K562 (cell line): ENCODE measurements around the gene KPTN. TPM values are rescaled to one million over a fixed set of nuclear protein-coding genes. Genes with fewer than 3 reads are reported as not detected.
A peak's percentile ranks its signal among the peaks of the same experiment; 100 is the strongest.

Experiments used
- BRD9 ChIP-seq: fragments of 450-650 bp; IDR thresholded peaks from 2 replicates; pipeline ENCODE4 v1.6.1; 2018; ENCODE audit warnings: low read depth; ENCODE audit not compliant: partially characterized antibody
- CEBPB ChIP-seq: fragments of 450-650 bp; IDR thresholded peaks from 2 replicates; pipeline ENCODE4 v1.6.1; 2016; ENCODE audit warnings: missing genetic modification characterization, missing compliant biosample characterization
- CHD1 ChIP-seq: fragments of 200-600 bp; sonication (generic); IDR thresholded peaks from one replicate; pipeline ENCODE4 v1.6.1; 2012; ENCODE audit warnings: mild to moderate bottlenecking, moderate library complexity, low read length, inconsistent platforms
- DLX4 ChIP-seq: fragments of 250-450 bp; sonication (Bioruptor Pico); IDR thresholded peaks from 2 replicates; pipeline ENCODE4 v1.6.1; 2021; ENCODE audit warnings: mild to moderate bottlenecking
- GTF2E2 ChIP-seq: fragments of 200-800 bp; sonication (Bioruptor generic); IDR thresholded peaks from 2 replicates; pipeline ENCODE4 v1.6.1; 2016; ENCODE audit warnings: missing genetic modification characterization, missing compliant biosample characterization
- HDAC2 ChIP-seq: fragments of 450-650 bp; IDR thresholded peaks from 2 replicates; pipeline ENCODE4 v1.6.1; 2016; ENCODE audit warnings: mild to moderate bottlenecking
- MECOM ChIP-seq: fragments of 250-450 bp; sonication (Bioruptor Pico); IDR thresholded peaks from 2 replicates; pipeline ENCODE4 v1.8.0; 2022; ENCODE audit warnings: inconsistent platforms
- MEF2D ChIP-seq: conservative IDR thresholded peaks from 2 replicates; pipeline ENCODE4 v1.6.1; 2016; ENCODE audit warnings: low read depth, missing genetic modification characterization, missing compliant biosample characterization
- MTA2 ChIP-seq: fragments of 450-650 bp; IDR thresholded peaks from 2 replicates; pipeline ENCODE4 v1.6.1; 2016; ENCODE audit warnings: low read depth
- NUFIP1 ChIP-seq: fragments of 450-650 bp; IDR thresholded peaks from 2 replicates; pipeline ENCODE4 v1.6.1; 2018; ENCODE audit not compliant: partially characterized antibody
- RFX7 ChIP-seq: fragments of 250-450 bp; sonication (Bioruptor Pico); IDR thresholded peaks from 2 replicates; pipeline ENCODE4 v1.5.1; 2021; ENCODE audit warnings: mild to moderate bottlenecking
- RNF2 ChIP-seq: sonication (generic); IDR thresholded peaks from 2 replicates; pipeline ENCODE4 v1.6.1; 2016
- SOX6 ChIP-seq: fragments of 450-650 bp; IDR thresholded peaks from 2 replicates; pipeline ENCODE4 v1.6.1; 2014; ENCODE audit warnings: mild to moderate bottlenecking
- STAT5B ChIP-seq: fragments of 250-450 bp; sonication (Bioruptor Pico); IDR thresholded peaks from 2 replicates; pipeline ENCODE4 v1.8.0; 2021; ENCODE audit warnings: mild to moderate bottlenecking, inconsistent platforms
- U2AF1 ChIP-seq: fragments of 200-400 bp; formaldehyde crosslinking; optimal IDR thresholded peaks from 2 replicates; pipeline ENCODE3; 2017; ENCODE audit warnings: mild to moderate bottlenecking, low read depth, low read length, moderate library complexity
- U2AF2 ChIP-seq: fragments of 200-400 bp; formaldehyde crosslinking; optimal IDR thresholded peaks from 2 replicates; pipeline ENCODE3; 2017; ENCODE audit warnings: low read depth, mild to moderate bottlenecking, low read length
- VEZF1 ChIP-seq: fragments of 200-800 bp; sonication (Bioruptor generic); IDR thresholded peaks from 2 replicates; pipeline ENCODE4 v1.6.1; 2017; ENCODE audit warnings: missing genetic modification characterization, missing compliant biosample characterization
- XRCC4 ChIP-seq: IDR thresholded peaks from one replicate; pipeline ENCODE4 v1.6.1; 2011; ENCODE audit not compliant: insufficient read depth, insufficient read length; ENCODE audit errors: extremely low read depth
- ZEB2 ChIP-seq: fragments of 450-650 bp; IDR thresholded peaks from 2 replicates; pipeline ENCODE4 v1.6.1; 2016
- ZFX ChIP-seq: sonication (generic); formaldehyde crosslinking; IDR thresholded peaks from 2 replicates; pipeline ENCODE4 v1.8.0; 2022; ENCODE audit warnings: mild to moderate bottlenecking, missing genetic modification reagents, moderate library complexity
- ZNF444 ChIP-seq: fragments of 250-450 bp; sonication (Bioruptor Pico); IDR thresholded peaks from 2 replicates; pipeline ENCODE4 v1.4.0; 2020; ENCODE audit warnings: mild to moderate bottlenecking, moderate library complexity
- ZNF57 ChIP-seq: fragments of 450-650 bp; formaldehyde crosslinking; IDR thresholded peaks from 2 replicates; pipeline ENCODE4 v1.4.0; 2020; ENCODE audit warnings: mild to moderate bottlenecking, moderate library complexity
- ZSCAN29 ChIP-seq: fragments of 450-650 bp; IDR thresholded peaks from 2 replicates; pipeline ENCODE4 v1.6.1; 2017
- polyA plus RNA-seq, 8 experiments: library from polyadenylated mRNA; depleted of rRNA in 4 of 8; stranded (reverse) in 5 of 8; unstranded in 3 of 8; fragments of >200 nt; fragmentation: Nextera tagmentation in 2 of 8; fragmentation: Illumina TruSeq in 1 of 8; extraction: Ambion mirVana in 2 of 8; extraction: Trizol in 1 of 8; gene quantifications; 2 replicates each; pipeline versions ENCODE4 v1.2.1 to v1.2.3, GENCODE V29; 2011 to 2014; ENCODE audit warnings: inconsistent platforms in 1 of 8, missing spikeins in 1 of 8
- total RNA-seq, 7 experiments: library from RNA; depleted of rRNA in 6 of 7; stranded (reverse); fragments of >200 nt in 6 of 7; fragmentation: Illumina TruSeq in 2 of 7; extraction: Trizol in 2 of 7; gene quantifications; 2 replicates each; pipeline versions ENCODE4 v1.2.1 to v1.2.3, GENCODE V29; 2011 to 2021; ENCODE audit warnings: low replicate concordance in 1 of 7
- TF ChIP-seq, protein P1 (sequence below): fragments of 250-450 bp; sonication (Bioruptor Pico); IDR thresholded peaks from 2 replicates; pipeline ENCODE4 v1.8.0; 2021; ENCODE audit warnings: borderline replicate concordance, mild to moderate bottlenecking, moderate library complexity; ENCODE audit not compliant: poor library complexity, severe bottlenecking
- TF ChIP-seq, protein P2 (sequence below): conservative IDR thresholded peaks from 2 replicates; pipeline ENCODE4 v1.6.1; 2011; ENCODE audit warnings: low read depth, mild to moderate bottlenecking, low read length; ENCODE audit not compliant: control insufficient read depth
- TF ChIP-seq, protein P3 (sequence below): sonication (generic); formaldehyde crosslinking; IDR thresholded peaks from 2 replicates; pipeline ENCODE4 v1.8.0; 2022; ENCODE audit warnings: missing genetic modification reagents, mild to moderate bottlenecking, borderline replicate concordance

Gene KPTN
- total and polyA plus RNA-seq, 9 of the 15 experiments (the other 6 are each of a cell fraction or from before 2014, with no cell fraction given), result 0.56 to 18.2 (median 8.5) TPM

- TF ChIP-seq, protein P1, sequence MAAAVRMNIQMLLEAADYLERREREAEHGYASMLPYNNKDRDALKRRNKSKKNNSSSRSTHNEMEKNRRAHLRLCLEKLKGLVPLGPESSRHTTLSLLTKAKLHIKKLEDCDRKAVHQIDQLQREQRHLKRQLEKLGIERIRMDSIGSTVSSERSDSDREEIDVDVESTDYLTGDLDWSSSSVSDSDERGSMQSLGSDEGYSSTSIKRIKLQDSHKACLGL (CRISPR knock-in tag), result no peak
- TF ChIP-seq ZSCAN29, result no peak
- TF ChIP-seq, protein P2, sequence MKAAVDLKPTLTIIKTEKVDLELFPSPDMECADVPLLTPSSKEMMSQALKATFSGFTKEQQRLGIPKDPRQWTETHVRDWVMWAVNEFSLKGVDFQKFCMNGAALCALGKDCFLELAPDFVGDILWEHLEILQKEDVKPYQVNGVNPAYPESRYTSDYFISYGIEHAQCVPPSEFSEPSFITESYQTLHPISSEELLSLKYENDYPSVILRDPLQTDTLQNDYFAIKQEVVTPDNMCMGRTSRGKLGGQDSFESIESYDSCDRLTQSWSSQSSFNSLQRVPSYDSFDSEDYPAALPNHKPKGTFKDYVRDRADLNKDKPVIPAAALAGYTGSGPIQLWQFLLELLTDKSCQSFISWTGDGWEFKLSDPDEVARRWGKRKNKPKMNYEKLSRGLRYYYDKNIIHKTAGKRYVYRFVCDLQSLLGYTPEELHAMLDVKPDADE, result peak; percentile 69; the same call in 1 of the 2 replicates
- no peak for TF ChIP-seq XRCC4
- TF ChIP-seq, protein P3, sequence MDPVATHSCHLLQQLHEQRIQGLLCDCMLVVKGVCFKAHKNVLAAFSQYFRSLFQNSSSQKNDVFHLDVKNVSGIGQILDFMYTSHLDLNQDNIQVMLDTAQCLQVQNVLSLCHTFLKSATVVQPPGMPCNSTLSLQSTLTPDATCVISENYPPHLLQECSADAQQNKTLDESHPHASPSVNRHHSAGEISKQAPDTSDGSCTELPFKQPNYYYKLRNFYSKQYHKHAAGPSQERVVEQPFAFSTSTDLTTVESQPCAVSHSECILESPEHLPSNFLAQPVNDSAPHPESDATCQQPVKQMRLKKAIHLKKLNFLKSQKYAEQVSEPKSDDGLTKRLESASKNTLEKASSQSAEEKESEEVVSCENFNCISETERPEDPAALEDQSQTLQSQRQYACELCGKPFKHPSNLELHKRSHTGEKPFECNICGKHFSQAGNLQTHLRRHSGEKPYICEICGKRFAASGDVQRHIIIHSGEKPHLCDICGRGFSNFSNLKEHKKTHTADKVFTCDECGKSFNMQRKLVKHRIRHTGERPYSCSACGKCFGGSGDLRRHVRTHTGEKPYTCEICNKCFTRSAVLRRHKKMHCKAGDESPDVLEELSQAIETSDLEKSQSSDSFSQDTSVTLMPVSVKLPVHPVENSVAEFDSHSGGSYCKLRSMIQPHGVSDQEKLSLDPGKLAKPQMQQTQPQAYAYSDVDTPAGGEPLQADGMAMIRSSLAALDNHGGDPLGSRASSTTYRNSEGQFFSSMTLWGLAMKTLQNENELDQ (CRISPR knock-in tag), result peak; percentile 46; the same call in 1 of the 2 replicates
- no peak for TF ChIP-seq STAT5B (CRISPR knock-in tag)
- TF ChIP-seq VEZF1 (CRISPR knock-in tag), result peak; percentile 97
- TF ChIP-seq GTF2E2 (tag), result no peak
- no peak for TF ChIP-seq NUFIP1
- no peak for TF ChIP-seq MEF2D (tag)
- TF ChIP-seq ZEB2, result no peak
- TF ChIP-seq BRD9, result no peak
- no peak for TF ChIP-seq DLX4 (CRISPR knock-in tag)
- no peak for TF ChIP-seq RNF2
- no peak for TF ChIP-seq MECOM
- TF ChIP-seq SOX6, result no peak
- no peak for TF ChIP-seq MTA2
- no peak for TF ChIP-seq ZNF57 (CRISPR knock-in tag)
- TF ChIP-seq ZNF444 (CRISPR knock-in tag), result no peak
- TF ChIP-seq U2AF1, result no peak
- no peak for TF ChIP-seq ZFX
- no peak for TF ChIP-seq CEBPB
- TF ChIP-seq CHD1, result no peak
- TF ChIP-seq RFX7 (CRISPR knock-in tag), result no peak
- no peak for TF ChIP-seq U2AF2
- peak; percentile 90 for TF ChIP-seq HDAC2
Measured at GRCh38 chr19:47471733-47472457, 12.1 kb downstream of the KPTN start, which contains the start of gene SLC8A2 (continued).
